HepG2 (cell line): Measurements from ENCODE around the gene HK3. TPM values are rescaled to one million over a fixed set of nuclear protein-coding genes. Genes with fewer than 3 reads are reported as not detected.
A peak's percentile ranks its signal among the peaks of the same experiment; 100 is the strongest.

Experiments used
- BCL3 ChIP-seq: sonication (generic); formaldehyde crosslinking; IDR thresholded peaks from 2 replicates; pipeline ENCODE4 v1.5.1; 2020; ENCODE audit warnings: mild to moderate bottlenecking, missing genetic modification reagents, moderate library complexity
- DMAP1 ChIP-seq: IDR thresholded peaks from 2 replicates; pipeline ENCODE4 v1.6.1; 2016
- GABPB1 ChIP-seq: IDR thresholded peaks from 2 replicates; pipeline ENCODE4 v1.6.1; 2016; ENCODE audit warnings: mild to moderate bottlenecking, missing genetic modification reagents, moderate library complexity, missing compliant biosample characterization
- GPN1 ChIP-seq: sonication (generic); formaldehyde crosslinking; IDR thresholded peaks from 2 replicates; pipeline ENCODE4 v1.5.1; 2020; ENCODE audit warnings: missing genetic modification reagents, borderline replicate concordance
- HCFC1 ChIP-seq: fragments of 150-350 bp; IDR thresholded peaks from 2 replicates; pipeline ENCODE4 v1.6.1; 2014; ENCODE audit warnings: low read depth, low read length
- HNF1B ChIP-seq: sonication (generic); formaldehyde crosslinking; IDR thresholded peaks from 2 replicates; pipeline ENCODE4 v1.5.1; 2020; ENCODE audit warnings: mild to moderate bottlenecking, moderate library complexity, missing genetic modification reagents
- JUNB ChIP-seq: sonication (generic); formaldehyde crosslinking; IDR thresholded peaks from 2 replicates; pipeline ENCODE4 v1.8.0; 2022; ENCODE audit warnings: missing genetic modification reagents, mild to moderate bottlenecking, borderline replicate concordance
- NR2F6 ChIP-seq, 2 experiments: IDR thresholded peaks; 2 replicates each; pipeline ENCODE4 v1.6.1; 2016; ENCODE audit warnings: antibody characterized with exemption in 1 of 2, mild to moderate bottlenecking in 1 of 2
- PCBP2 ChIP-seq: fragments of 200-400 bp; formaldehyde crosslinking; optimal IDR thresholded peaks from 2 replicates; pipeline ENCODE3; 2018; ENCODE audit warnings: low read length, low read depth; ENCODE audit not compliant: poor library complexity, severe bottlenecking
- PHF5A ChIP-seq: IDR thresholded peaks from one replicate; pipeline ENCODE4 v1.6.1; 2018; ENCODE audit warnings: low read depth, missing genetic modification reagents; ENCODE audit not compliant: unreplicated experiment
- SALL2 ChIP-seq: sonication (generic); formaldehyde crosslinking; IDR thresholded peaks from 2 replicates; pipeline ENCODE4 v1.8.1; 2023; ENCODE audit warnings: mild to moderate bottlenecking, missing genetic modification reagents, inconsistent platforms
- SETDB1 ChIP-seq: sonication (generic); formaldehyde crosslinking; IDR thresholded peaks from 2 replicates; pipeline ENCODE4 v1.5.1; 2020; ENCODE audit warnings: missing genetic modification reagents, mild to moderate bottlenecking, borderline replicate concordance
- SOX13 ChIP-seq, 3 experiments: fragments of 450-650 bp in 1 of 3; sonication (generic) in 1 of 3; formaldehyde crosslinking in 1 of 3; IDR thresholded peaks in 2 of 3; conservative IDR thresholded peaks in 1 of 3; 2 replicates each; pipeline versions ENCODE4 v1.5.0 to v1.6.1; 2016 to 2020; ENCODE audit warnings: antibody characterized with exemption in 1 of 3, mild to moderate bottlenecking in 1 of 3, missing compliant biosample characterization in 1 of 3, missing genetic modification reagents in 1 of 3, moderate library complexity in 1 of 3
- SOX6 ChIP-seq, 2 experiments: fragments of 450-650 bp in 1 of 2; sonication (generic) in 1 of 2; formaldehyde crosslinking in 1 of 2; IDR thresholded peaks; 2 replicates each; pipeline versions ENCODE4 v1.4.0 to v1.6.1; 2017 to 2020; ENCODE audit warnings: antibody characterized with exemption in 1 of 2, mild to moderate bottlenecking in 1 of 2, missing genetic modification reagents in 1 of 2
- SRSF1 ChIP-seq: fragments of 200-400 bp; formaldehyde crosslinking; optimal IDR thresholded peaks from 2 replicates; pipeline ENCODE3; 2017; ENCODE audit warnings: mild to moderate bottlenecking, low read depth, low read length, moderate library complexity
- TERF1 ChIP-seq: sonication (generic); formaldehyde crosslinking; IDR thresholded peaks from 2 replicates; pipeline ENCODE4 v1.8.0; 2022; ENCODE audit warnings: mild to moderate bottlenecking, missing genetic modification reagents, moderate library complexity
- TRAFD1 ChIP-seq: sonication (generic); formaldehyde crosslinking; IDR thresholded peaks from 2 replicates; pipeline ENCODE4 v1.5.1; 2020; ENCODE audit warnings: missing genetic modification reagents, mild to moderate bottlenecking, borderline replicate concordance
- ZKSCAN1 ChIP-seq: fragments of 150-350 bp; IDR thresholded peaks from 2 replicates; pipeline ENCODE4 v1.6.1; 2014; ENCODE audit warnings: low read length
- ZNF598 ChIP-seq: sonication (generic); formaldehyde crosslinking; IDR thresholded peaks from 2 replicates; pipeline ENCODE4 v1.5.1; 2020; ENCODE audit warnings: mild to moderate bottlenecking, missing genetic modification reagents, borderline replicate concordance
- ZNF766 ChIP-seq: sonication (generic); formaldehyde crosslinking; IDR thresholded peaks from 2 replicates; pipeline ENCODE4 v1.5.0; 2020; ENCODE audit warnings: missing genetic modification reagents, borderline replicate concordance
- ZNF788 ChIP-seq: sonication (generic); formaldehyde crosslinking; IDR thresholded peaks from 2 replicates; pipeline ENCODE4 v1.5.0; 2020; ENCODE audit warnings: mild to moderate bottlenecking, missing genetic modification reagents, borderline replicate concordance
- polyA plus RNA-seq, 8 experiments: library from polyadenylated mRNA; depleted of rRNA in 3 of 8; stranded (reverse) in 7 of 8; unstranded in 1 of 8; fragments of >200 nt; fragmentation: Illumina TruSeq in 4 of 8; extraction: Trizol in 4 of 8; gene quantifications; 2 replicates each; pipeline versions ENCODE4 v1.2.1 to v1.2.3, GENCODE V29; 2011 to 2016; ENCODE audit warnings: low read depth in 4 of 8, missing spikeins in 1 of 8, mixed read lengths in 1 of 8; ENCODE audit not compliant: insufficient read depth in 1 of 8
- total RNA-seq, 5 experiments: library from RNA; depleted of rRNA; stranded (reverse); fragments of >200 nt; fragmentation: Illumina TruSeq; extraction: Trizol; gene quantifications; 2 replicates each; pipeline ENCODE4 v1.2.3, GENCODE V29; 2016; ENCODE audit warnings: low read depth in 1 of 5

HK3 gene
- total and polyA plus RNA-seq, 2 of the 13 experiments (the other 11 are each of a cell fraction or from before 2014, with no cell fraction given) = not detected

- TF ChIP-seq TERF1 (CRISPR knock-in tag) (peak; percentile 100), PCBP2 (no peak), ZNF598 (CRISPR knock-in tag) (peak; percentile 100), NR2F6 (IDR thresholded peaks at IDR 0.05) (no peak), NR2F6 (CRISPR knock-in tag; IDR thresholded peaks at IDR 0.05) (peak; percentile 95), HCFC1 (peak; percentile 47; the same call in 1 of the 2 replicates), ZNF788 (CRISPR knock-in tag) (peak; percentile 100), PHF5A (CRISPR knock-in tag) (peak; percentile 99), ZKSCAN1 (no peak), HNF1B (CRISPR knock-in tag) (peak; percentile 97), GPN1 (CRISPR knock-in tag) (peak; percentile 99), ZNF766 (CRISPR knock-in tag) (peak; percentile 100), TRAFD1 (CRISPR knock-in tag) (peak; percentile 100), SRSF1 (no peak), SETDB1 (CRISPR knock-in tag) (peak; percentile 52; the same call in 1 of the 2 replicates), SOX6 (IDR thresholded peaks at IDR 0.05) (no peak), SOX6 (CRISPR knock-in tag; IDR thresholded peaks at IDR 0.05) (peak; percentile 86), JUNB (CRISPR knock-in tag) (peak; percentile 97), SOX13 (IDR thresholded peaks at IDR 0.05) (no peak), SOX13 (CRISPR knock-in tag; conservative IDR thresholded peaks at IDR 0.05 in 1 of 2, IDR thresholded peaks at IDR 0.05 in 1 of 2) (peak in 1 of 2 experiments; percentile 95; a peak in 2 of 4 replicates), DMAP1 (CRISPR knock-in tag) (peak; percentile 88; the same call in 1 of the 2 replicates), BCL3 (CRISPR knock-in tag) (peak; percentile 100), SALL2 (peak; percentile 100), GABPB1 (CRISPR knock-in tag) (peak; percentile 89)
Observed at GRCh38 chr5:176837707-176838115, 61.4 kb downstream of the HK3 start (continued).
